ENCODE results near the gene SUN5.

Gene SUN5

GRCh38 chr20:33024609-33025317, 20.5 kb upstream of the SUN5 start:
- H3K27me3 ChIP-seq, result no peaks in the 10 kb centered on the region
- H3K4me1 ChIP-seq (ENCODE audit: control insufficient read depth in 1 of 2, insufficient read depth in 1 of 2, low read depth in 1 of 2, low read length in 1 of 2), result no peaks in the 10 kb centered on the region
- no peaks in the 10 kb centered on the region for H3K9me3 ChIP-seq
- H3K4me3 ChIP-seq (ENCODE audit: low read depth in 1 of 2, low read length in 1 of 2), result no peak overlapping the region
- TF ChIP-seq, protein P1, sequence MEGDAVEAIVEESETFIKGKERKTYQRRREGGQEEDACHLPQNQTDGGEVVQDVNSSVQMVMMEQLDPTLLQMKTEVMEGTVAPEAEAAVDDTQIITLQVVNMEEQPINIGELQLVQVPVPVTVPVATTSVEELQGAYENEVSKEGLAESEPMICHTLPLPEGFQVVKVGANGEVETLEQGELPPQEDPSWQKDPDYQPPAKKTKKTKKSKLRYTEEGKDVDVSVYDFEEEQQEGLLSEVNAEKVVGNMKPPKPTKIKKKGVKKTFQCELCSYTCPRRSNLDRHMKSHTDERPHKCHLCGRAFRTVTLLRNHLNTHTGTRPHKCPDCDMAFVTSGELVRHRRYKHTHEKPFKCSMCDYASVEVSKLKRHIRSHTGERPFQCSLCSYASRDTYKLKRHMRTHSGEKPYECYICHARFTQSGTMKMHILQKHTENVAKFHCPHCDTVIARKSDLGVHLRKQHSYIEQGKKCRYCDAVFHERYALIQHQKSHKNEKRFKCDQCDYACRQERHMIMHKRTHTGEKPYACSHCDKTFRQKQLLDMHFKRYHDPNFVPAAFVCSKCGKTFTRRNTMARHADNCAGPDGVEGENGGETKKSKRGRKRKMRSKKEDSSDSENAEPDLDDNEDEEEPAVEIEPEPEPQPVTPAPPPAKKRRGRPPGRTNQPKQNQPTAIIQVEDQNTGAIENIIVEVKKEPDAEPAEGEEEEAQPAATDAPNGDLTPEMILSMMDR (IDR thresholded peaks at IDR 0.05), result no peak
- H3K36me3 ChIP-seq, result no peaks in the 10 kb centered on the region
- H3K27ac ChIP-seq, result no peak overlapping the region

- Histone ChIP-seq H3K4me3 (ENCODE audit: low read depth in 1 of 2, low read length in 1 of 2) (no peak overlapping the region), H3K27me3 (no peaks in the 10 kb centered on the region), H3K4me1 (ENCODE audit: control insufficient read depth in 1 of 2, insufficient read depth in 1 of 2, low read depth in 1 of 2, low read length in 1 of 2) (no peaks in the 10 kb centered on the region), H3K9me3 (no peaks in the 10 kb centered on the region), H3K36me3 (no peaks in the 10 kb centered on the region), H3K27ac (no peak overlapping the region)
- TF ChIP-seq, protein P1 (IDR thresholded peaks at IDR 0.05), result no peak
Observed at GRCh38 chr20:33024243-33024560, 20.0 kb upstream of the SUN5 start.

DNA sequence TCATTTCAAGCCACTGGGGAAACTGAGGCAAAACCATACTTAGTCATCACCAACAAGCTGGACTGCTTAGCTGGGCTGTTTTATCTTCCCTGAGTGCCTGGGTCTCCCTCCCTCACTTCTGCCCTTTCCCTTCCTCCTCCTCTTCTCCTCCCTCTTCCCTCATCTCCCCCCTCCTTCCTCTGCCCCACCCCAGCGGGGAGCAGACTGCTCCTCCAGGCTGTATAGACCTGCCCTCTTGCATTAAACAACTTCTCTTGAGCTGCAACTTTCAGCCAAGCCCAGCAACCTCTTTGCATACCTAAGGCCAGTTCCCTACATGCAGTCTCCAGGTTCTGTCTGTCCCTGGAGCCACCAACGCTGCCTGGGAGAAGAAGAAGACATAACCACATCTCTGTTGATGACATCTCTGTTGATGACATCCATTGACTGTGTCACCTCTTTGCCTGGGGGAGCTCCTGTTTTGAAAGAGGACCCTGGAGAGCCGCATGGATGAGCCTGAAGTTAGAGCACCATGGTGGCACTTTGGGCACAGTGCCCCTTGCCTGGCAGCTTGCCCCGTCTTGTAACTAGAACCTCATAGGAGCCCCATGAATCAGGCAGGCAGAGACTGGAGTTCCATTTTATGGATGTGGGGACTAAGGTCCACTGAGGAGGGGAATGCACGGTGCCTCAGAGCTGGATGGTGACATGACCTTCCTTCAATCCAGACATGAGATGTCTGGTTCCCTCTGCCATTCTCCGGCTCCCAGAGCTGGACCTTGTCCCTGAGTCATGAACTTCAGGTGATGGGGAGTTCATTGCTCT, 19.4 kb upstream of the SUN5 start:
- no peak overlapping the region for H3K27ac ChIP-seq
- TF ChIP-seq, protein P1 (IDR thresholded peaks at IDR 0.05), result no peak
- H3K4me1 ChIP-seq (ENCODE audit: control insufficient read depth in 1 of 2, insufficient read depth in 1 of 2, low read depth in 1 of 2, low read length in 1 of 2), result no peaks in the 10 kb centered on the region
- no peaks in the 10 kb centered on the region for H3K36me3 ChIP-seq
- no peaks in the 10 kb centered on the region for H3K9me3 ChIP-seq
- no peaks in the 10 kb centered on the region for H3K27me3 ChIP-seq
- H3K4me3 ChIP-seq (ENCODE audit: low read depth in 1 of 2, low read length in 1 of 2), result no peak overlapping the region

DNA sequence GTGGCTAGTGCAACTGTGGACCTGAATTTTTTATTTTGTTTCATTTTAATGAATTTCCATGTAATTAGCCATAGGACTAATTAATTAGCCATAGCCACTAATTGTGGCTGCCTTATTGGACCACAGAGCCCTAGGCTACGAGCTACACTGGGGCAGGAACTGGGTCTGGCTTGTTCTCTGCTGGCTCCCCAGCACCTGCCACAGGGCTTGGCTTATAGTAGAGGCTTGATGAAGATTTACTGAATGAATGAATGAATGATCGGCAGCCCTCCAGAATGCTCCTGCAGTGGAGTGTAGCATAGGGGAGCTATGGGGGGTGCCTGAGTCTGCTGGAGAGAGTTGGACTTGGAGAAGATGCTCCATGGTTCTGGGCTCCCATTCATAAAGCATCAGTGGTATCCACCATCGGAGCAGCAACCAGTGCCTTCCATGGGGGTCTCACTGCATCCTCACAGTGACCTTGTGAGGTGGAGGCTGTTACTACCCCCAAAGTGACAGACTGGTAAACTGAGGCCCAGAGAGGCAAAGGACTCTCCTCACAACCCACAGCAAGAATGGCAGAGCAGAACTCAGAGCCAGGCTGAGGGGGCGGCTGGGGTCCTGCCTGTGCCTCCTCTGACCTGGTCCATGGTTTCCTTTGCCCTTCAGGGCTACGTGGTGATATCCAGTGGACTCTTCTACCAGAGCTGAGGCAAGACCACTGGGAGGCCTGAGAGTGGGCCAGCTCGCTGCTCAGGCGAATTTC, 18.6 kb upstream of the SUN5 start:
- Histone ChIP-seq H3K36me3 (no peaks in the 10 kb centered on the region), H3K4me3 (ENCODE audit: low read depth in 1 of 2, low read length in 1 of 2) (no peak overlapping the region), H3K27ac (no peak overlapping the region), H3K27me3 (no peaks in the 10 kb centered on the region), H3K4me1 (ENCODE audit: control insufficient read depth in 1 of 2, insufficient read depth in 1 of 2, low read depth in 1 of 2, low read length in 1 of 2) (no peaks in the 10 kb centered on the region), H3K9me3 (no peaks in the 10 kb centered on the region)
- TF ChIP-seq, protein P1 (IDR thresholded peaks at IDR 0.05), result no peak

- no peak overlapping the region for H3K27ac ChIP-seq
- no peaks in the 10 kb centered on the region for H3K27me3 ChIP-seq
- no peak overlapping the region for H3K4me3 ChIP-seq (ENCODE audit: low read depth in 1 of 2, low read length in 1 of 2)
- no peaks in the 10 kb centered on the region for H3K4me1 ChIP-seq (ENCODE audit: control insufficient read depth in 1 of 2, insufficient read depth in 1 of 2, low read depth in 1 of 2, low read length in 1 of 2)
- no peaks in the 10 kb centered on the region for H3K9me3 ChIP-seq
- TF ChIP-seq, protein P1 (IDR thresholded peaks at IDR 0.05), result no peak
- H3K36me3 ChIP-seq, result no peaks in the 10 kb centered on the region
Observed at GRCh38 chr20:33022289-33022688, 18.1 kb upstream of the SUN5 start.

Data from neutrophil (primary cell).